ENCODE measurements around the gene RASGEF1B. TPM values are rescaled to one million over a fixed set of nuclear protein-coding genes. Genes with fewer than 3 reads are reported as not detected.

RASGEF1B gene
- total and polyA plus RNA-seq, 9 of the 15 experiments (the other 6 are each of a cell fraction or from before 2014, with no cell fraction given), result 0.04 to 0.57 (median 0.22) TPM

DNA sequence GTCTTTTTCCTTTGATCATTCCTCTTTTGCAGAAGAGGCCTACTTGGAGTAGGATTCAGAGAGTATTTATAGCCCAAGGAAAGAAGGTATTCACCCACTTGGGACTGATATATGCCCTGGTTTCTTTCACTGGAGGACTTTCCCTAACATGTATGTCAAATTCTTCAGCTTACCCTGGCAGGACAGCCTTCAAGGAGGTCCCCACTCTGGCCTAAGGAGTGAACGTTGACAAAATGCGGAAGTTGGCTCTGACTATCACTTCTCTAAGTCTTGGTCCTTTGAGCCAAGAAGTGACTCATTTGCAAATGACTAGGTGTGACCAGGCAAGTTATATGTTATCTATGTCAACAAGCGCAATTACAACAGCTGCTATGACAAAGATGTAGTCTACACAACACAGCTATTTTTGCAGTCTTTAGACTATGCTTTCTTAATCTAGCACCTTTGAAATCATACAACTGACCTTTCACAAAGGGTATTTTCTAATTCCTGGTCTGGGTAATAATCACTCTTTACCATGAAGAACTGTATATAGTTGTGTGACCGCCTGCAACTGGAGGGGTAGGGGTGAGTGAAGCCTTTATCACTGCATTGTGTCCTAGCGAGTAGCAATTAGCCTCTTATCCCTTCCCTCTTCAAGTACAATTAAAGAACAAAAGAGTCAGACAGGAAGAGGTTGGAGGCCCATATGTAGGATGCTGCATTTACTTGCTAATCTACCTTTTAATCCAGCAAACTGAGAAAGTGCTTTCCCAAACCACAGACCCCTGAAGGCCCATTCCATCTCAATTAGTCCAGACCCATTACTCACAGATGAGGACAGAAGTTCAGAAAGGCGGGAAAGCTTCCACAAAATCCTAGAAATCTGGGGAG lies 50.1 kb downstream of the RASGEF1B start (continued):
- TF ChIP-seq, protein P1, sequence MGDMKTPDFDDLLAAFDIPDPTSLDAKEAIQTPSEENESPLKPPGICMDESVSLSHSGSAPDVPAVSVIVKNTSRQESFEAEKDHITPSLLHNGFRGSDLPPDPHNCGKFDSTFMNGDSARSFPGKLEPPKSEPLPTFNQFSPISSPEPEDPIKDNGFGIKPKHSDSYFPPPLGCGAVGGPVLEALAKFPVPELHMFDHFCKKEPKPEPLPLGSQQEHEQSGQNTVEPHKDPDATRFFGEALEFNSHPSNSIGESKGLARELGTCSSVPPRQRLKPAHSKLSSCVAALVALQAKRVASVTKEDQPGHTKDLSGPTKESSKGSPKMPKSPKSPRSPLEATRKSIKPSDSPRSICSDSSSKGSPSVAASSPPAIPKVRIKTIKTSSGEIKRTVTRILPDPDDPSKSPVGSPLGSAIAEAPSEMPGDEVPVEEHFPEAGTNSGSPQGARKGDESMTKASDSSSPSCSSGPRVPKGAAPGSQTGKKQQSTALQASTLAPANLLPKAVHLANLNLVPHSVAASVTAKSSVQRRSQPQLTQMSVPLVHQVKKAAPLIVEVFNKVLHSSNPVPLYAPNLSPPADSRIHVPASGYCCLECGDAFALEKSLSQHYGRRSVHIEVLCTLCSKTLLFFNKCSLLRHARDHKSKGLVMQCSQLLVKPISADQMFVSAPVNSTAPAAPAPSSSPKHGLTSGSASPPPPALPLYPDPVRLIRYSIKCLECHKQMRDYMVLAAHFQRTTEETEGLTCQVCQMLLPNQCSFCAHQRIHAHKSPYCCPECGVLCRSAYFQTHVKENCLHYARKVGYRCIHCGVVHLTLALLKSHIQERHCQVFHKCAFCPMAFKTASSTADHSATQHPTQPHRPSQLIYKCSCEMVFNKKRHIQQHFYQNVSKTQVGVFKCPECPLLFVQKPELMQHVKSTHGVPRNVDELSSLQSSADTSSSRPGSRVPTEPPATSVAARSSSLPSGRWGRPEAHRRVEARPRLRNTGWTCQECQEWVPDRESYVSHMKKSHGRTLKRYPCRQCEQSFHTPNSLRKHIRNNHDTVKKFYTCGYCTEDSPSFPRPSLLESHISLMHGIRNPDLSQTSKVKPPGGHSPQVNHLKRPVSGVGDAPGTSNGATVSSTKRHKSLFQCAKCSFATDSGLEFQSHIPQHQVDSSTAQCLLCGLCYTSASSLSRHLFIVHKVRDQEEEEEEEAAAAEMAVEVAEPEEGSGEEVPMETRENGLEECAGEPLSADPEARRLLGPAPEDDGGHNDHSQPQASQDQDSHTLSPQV (IDR thresholded peaks at IDR 0.05), result peak; percentile 83; the same call in 1 of the 2 replicates
- TF ChIP-seq RCOR1 (IDR thresholded peaks at IDR 0.05; ENCODE audit: borderline replicate concordance in 1 of 2, low read depth in 2 of 2, low read length in 2 of 2), result peak in 1 of 2 experiments; percentile 70; a peak in 1 of 4 replicates
- no peak for TF ChIP-seq ZNF830 (CRISPR knock-in tag; IDR thresholded peaks at IDR 0.05)
- no peak for TF ChIP-seq NUFIP1 (IDR thresholded peaks at IDR 0.05; ENCODE audit: partially characterized antibody)
- TF ChIP-seq, protein P2, sequence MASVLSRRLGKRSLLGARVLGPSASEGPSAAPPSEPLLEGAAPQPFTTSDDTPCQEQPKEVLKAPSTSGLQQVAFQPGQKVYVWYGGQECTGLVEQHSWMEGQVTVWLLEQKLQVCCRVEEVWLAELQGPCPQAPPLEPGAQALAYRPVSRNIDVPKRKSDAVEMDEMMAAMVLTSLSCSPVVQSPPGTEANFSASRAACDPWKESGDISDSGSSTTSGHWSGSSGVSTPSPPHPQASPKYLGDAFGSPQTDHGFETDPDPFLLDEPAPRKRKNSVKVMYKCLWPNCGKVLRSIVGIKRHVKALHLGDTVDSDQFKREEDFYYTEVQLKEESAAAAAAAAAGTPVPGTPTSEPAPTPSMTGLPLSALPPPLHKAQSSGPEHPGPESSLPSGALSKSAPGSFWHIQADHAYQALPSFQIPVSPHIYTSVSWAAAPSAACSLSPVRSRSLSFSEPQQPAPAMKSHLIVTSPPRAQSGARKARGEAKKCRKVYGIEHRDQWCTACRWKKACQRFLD (CRISPR knock-in tag; IDR thresholded peaks at IDR 0.05), result peak; percentile 75
- no peak for TF ChIP-seq TAF15 (IDR thresholded peaks at IDR 0.05; ENCODE audit: low read depth, low read length)
- TF ChIP-seq NCOA6 (IDR thresholded peaks at IDR 0.05), result no peak
- no peak for TF ChIP-seq ELK3 (CRISPR knock-in tag; IDR thresholded peaks at IDR 0.05)
- peak; percentile 71; the same call in 1 of the 2 replicates for TF ChIP-seq HDAC2 (IDR thresholded peaks at IDR 0.05)
- TF ChIP-seq ARHGAP35 (IDR thresholded peaks at IDR 0.05; ENCODE audit: partially characterized antibody), result no peak
- no peak for TF ChIP-seq ZNF253 (CRISPR knock-in tag; conservative IDR thresholded peaks at IDR 0.05)
- TF ChIP-seq SIN3A (IDR thresholded peaks at IDR 0.05; ENCODE audit: borderline replicate concordance in 2 of 2, control insufficient read depth in 1 of 2, low read depth in 2 of 2, low read length in 2 of 2), result no peak
- TF ChIP-seq, protein P3, sequence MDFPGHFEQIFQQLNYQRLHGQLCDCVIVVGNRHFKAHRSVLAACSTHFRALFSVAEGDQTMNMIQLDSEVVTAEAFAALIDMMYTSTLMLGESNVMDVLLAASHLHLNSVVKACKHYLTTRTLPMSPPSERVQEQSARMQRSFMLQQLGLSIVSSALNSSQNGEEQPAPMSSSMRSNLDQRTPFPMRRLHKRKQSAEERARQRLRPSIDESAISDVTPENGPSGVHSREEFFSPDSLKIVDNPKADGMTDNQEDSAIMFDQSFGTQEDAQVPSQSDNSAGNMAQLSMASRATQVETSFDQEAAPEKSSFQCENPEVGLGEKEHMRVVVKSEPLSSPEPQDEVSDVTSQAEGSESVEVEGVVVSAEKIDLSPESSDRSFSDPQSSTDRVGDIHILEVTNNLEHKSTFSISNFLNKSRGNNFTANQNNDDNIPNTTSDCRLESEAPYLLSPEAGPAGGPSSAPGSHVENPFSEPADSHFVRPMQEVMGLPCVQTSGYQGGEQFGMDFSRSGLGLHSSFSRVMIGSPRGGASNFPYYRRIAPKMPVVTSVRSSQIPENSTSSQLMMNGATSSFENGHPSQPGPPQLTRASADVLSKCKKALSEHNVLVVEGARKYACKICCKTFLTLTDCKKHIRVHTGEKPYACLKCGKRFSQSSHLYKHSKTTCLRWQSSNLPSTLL (IDR thresholded peaks at IDR 0.05), result no peak
- TF ChIP-seq, protein P4, sequence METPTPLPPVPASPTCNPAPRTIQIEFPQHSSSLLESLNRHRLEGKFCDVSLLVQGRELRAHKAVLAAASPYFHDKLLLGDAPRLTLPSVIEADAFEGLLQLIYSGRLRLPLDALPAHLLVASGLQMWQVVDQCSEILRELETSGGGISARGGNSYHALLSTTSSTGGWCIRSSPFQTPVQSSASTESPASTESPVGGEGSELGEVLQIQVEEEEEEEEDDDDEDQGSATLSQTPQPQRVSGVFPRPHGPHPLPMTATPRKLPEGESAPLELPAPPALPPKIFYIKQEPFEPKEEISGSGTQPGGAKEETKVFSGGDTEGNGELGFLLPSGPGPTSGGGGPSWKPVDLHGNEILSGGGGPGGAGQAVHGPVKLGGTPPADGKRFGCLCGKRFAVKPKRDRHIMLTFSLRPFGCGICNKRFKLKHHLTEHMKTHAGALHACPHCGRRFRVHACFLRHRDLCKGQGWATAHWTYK (CRISPR knock-in tag; IDR thresholded peaks at IDR 0.05), result 0 out of 2 replicates have a peak, but pooled peaks have one; percentile 33
- no peak for TF ChIP-seq RBM14 (IDR thresholded peaks at IDR 0.05; ENCODE audit: borderline replicate concordance, insufficient read depth, low read depth, low read length)
- TF ChIP-seq GTF2E2 (tag; IDR thresholded peaks at IDR 0.05), result peak; percentile 79

Data from K562 (cell line).